Measurements from ENCODE around the gene SRM. TPM values are rescaled to one million over a fixed set of nuclear protein-coding genes. Genes with fewer than 3 reads are reported as not detected.

SRM gene
- total and polyA plus RNA-seq, 2 of the 13 experiments (the other 11 are each of a cell fraction or from before 2014, with no cell fraction given), result 27.9 to 31.8 TPM

DNA sequence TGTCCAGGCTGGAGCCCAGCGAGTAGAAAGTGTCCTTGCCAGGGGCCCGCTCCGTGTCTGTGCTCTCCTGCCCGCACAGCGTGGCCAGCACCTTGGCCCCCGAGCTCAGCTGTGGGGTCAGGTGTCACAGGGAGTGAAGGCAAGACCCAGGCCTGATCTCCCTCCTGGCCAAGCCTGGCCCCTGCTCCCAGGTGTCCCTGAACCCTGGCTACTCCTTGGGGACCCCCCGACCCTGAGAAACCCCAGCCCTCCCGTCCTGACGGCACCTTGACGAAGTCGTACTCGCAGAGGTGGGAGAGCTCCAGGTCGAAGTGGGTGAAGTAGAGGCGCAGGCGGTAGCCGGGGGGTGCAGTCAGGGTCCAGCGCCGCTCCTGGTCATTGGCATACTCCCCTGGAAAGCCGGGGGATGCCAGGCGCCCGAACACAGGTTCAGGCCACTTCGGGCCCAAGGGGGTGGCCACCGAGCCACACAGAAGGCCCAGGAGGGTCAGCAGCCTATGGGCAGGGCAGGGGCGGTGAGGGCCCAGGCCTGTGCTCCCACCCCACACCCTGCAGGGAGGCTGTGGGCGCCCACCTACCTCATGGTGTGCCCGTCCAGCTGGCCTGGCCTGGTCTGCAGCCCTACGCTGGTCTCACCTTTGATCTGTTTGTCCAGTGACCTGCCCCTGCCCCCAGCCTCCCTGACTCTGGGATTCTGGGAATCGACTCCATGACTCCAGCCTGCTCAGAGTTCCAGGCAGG, 13.0 kb downstream of the SRM start, which contains the start of gene MASP2 (continued):
- TF ChIP-seq, protein P1, sequence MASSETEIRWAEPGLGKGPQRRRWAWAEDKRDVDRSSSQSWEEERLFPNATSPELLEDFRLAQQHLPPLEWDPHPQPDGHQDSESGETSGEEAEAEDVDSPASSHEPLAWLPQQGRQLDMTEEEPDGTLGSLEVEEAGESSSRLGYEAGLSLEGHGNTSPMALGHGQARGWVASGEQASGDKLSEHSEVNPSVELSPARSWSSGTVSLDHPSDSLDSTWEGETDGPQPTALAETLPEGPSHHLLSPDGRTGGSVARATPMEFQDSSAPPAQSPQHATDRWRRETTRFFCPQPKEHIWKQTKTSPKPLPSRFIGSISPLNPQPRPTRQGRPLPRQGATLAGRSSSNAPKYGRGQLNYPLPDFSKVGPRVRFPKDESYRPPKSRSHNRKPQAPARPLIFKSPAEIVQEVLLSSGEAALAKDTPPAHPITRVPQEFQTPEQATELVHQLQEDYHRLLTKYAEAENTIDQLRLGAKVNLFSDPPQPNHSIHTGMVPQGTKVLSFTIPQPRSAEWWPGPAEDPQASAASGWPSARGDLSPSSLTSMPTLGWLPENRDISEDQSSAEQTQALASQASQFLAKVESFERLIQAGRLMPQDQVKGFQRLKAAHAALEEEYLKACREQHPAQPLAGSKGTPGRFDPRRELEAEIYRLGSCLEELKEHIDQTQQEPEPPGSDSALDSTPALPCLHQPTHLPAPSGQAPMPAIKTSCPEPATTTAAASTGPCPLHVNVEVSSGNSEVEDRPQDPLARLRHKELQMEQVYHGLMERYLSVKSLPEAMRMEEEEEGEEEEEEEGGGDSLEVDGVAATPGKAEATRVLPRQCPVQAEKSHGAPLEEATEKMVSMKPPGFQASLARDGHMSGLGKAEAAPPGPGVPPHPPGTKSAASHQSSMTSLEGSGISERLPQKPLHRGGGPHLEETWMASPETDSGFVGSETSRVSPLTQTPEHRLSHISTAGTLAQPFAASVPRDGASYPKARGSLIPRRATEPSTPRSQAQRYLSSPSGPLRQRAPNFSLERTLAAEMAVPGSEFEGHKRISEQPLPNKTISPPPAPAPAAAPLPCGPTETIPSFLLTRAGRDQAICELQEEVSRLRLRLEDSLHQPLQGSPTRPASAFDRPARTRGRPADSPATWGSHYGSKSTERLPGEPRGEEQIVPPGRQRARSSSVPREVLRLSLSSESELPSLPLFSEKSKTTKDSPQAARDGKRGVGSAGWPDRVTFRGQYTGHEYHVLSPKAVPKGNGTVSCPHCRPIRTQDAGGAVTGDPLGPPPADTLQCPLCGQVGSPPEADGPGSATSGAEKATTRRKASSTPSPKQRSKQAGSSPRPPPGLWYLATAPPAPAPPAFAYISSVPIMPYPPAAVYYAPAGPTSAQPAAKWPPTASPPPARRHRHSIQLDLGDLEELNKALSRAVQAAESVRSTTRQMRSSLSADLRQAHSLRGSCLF (CRISPR knock-in tag; IDR thresholded peaks at IDR 0.05; ENCODE audit: borderline replicate concordance), result no peak
- 0 out of 2 replicates have a peak, but pooled peaks have one; percentile 23 for TF ChIP-seq ZNF292 (CRISPR knock-in tag; IDR thresholded peaks at IDR 0.05; ENCODE audit: borderline replicate concordance, low read depth)
- no peak for TF ChIP-seq KAT7 (CRISPR knock-in tag; IDR thresholded peaks at IDR 0.05; ENCODE audit: borderline replicate concordance)
- TF ChIP-seq SMAD1 (CRISPR knock-in tag; IDR thresholded peaks at IDR 0.05; ENCODE audit: borderline replicate concordance, low read depth), result no peak
- TF ChIP-seq SNAI1 (CRISPR knock-in tag; IDR thresholded peaks at IDR 0.05; ENCODE audit: borderline replicate concordance), result no peak
- peak; percentile 29 for TF ChIP-seq MED8 (CRISPR knock-in tag; IDR thresholded peaks at IDR 0.05; ENCODE audit: insufficient replicate concordance)
- TF ChIP-seq, protein P2, sequence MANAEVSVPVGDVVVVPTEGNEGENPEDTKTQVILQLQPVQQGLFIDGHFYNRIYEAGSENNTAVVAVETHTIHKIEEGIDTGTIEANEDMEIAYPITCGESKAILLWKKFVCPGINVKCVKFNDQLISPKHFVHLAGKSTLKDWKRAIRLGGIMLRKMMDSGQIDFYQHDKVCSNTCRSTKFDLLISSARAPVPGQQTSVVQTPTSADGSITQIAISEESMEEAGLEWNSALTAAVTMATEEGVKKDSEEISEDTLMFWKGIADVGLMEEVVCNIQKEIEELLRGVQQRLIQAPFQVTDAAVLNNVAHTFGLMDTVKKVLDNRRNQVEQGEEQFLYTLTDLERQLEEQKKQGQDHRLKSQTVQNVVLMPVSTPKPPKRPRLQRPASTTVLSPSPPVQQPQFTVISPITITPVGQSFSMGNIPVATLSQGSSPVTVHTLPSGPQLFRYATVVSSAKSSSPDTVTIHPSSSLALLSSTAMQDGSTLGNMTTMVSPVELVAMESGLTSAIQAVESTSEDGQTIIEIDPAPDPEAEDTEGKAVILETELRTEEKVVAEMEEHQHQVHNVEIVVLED (CRISPR knock-in tag; IDR thresholded peaks at IDR 0.05; ENCODE audit: borderline replicate concordance), result peak; percentile 48; the same call in 1 of the 2 replicates
- no peak for TF ChIP-seq ZNF530 (CRISPR knock-in tag; IDR thresholded peaks at IDR 0.05; ENCODE audit: low read depth)
- peak; percentile 35; the same call in 1 of the 2 replicates for TF ChIP-seq BORCS8-MEF2B (CRISPR knock-in tag; IDR thresholded peaks at IDR 0.05)
- no peak for TF ChIP-seq ZNF75D (CRISPR knock-in tag; IDR thresholded peaks at IDR 0.05; ENCODE audit: borderline replicate concordance)
- no peak for TF ChIP-seq U2AF2 (IDR thresholded peaks at IDR 0.05; ENCODE audit: low read depth, low read length)
- TF ChIP-seq CBX1 (IDR thresholded peaks at IDR 0.05; ENCODE audit: low read depth), result no peak
- TF ChIP-seq MEIS1 (CRISPR knock-in tag; IDR thresholded peaks at IDR 0.05; ENCODE audit: borderline replicate concordance), result peak; percentile 64; the same call in 1 of the 2 replicates
- no peak for TF ChIP-seq TBP (CRISPR knock-in tag; IDR thresholded peaks at IDR 0.05)
- no peak; the same call in 1 of the 2 replicates for TF ChIP-seq ZSCAN31 (CRISPR knock-in tag; IDR thresholded peaks at IDR 0.05; ENCODE audit: low read depth)
- no peak for TF ChIP-seq ZNF670 (CRISPR knock-in tag; IDR thresholded peaks at IDR 0.05; ENCODE audit: borderline replicate concordance)
- TF ChIP-seq, protein P3, sequence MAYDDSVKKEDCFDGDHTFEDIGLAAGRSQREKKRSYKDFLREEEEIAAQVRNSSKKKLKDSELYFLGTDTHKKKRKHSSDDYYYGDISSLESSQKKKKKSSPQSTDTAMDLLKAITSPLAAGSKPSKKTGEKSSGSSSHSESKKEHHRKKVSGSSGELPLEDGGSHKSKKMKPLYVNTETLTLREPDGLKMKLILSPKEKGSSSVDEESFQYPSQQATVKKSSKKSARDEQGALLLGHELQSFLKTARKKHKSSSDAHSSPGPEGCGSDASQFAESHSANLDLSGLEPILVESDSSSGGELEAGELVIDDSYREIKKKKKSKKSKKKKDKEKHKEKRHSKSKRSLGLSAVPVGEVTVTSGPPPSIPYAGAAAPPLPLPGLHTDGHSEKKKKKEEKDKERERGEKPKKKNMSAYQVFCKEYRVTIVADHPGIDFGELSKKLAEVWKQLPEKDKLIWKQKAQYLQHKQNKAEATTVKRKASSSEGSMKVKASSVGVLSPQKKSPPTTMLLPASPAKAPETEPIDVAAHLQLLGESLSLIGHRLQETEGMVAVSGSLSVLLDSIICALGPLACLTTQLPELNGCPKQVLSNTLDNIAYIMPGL (CRISPR knock-in tag; IDR thresholded peaks at IDR 0.05; ENCODE audit: borderline replicate concordance in 1 of 2, low read depth in 1 of 2), result peak; percentile 28 to 62; a peak in 3 of 4 replicates
- no peak for TF ChIP-seq ZZZ3 (CRISPR knock-in tag; IDR thresholded peaks at IDR 0.05; ENCODE audit: borderline replicate concordance)
- no peak for TF ChIP-seq SP4 (CRISPR knock-in tag; IDR thresholded peaks at IDR 0.05)
